CD4-positive, alpha-beta T cell treated with Interleukin-6 at 100 ng/mL for 8 hours (primary cell): ENCODE results near the gene MAP2.

ENCODE experiments used
- DNase-seq: peaks from one replicate; pipeline ENCODE4 v3.0.0-alpha.2; 2020; ENCODE audit warnings: mixed read lengths, low spot score

The MAP2 gene, protein sequence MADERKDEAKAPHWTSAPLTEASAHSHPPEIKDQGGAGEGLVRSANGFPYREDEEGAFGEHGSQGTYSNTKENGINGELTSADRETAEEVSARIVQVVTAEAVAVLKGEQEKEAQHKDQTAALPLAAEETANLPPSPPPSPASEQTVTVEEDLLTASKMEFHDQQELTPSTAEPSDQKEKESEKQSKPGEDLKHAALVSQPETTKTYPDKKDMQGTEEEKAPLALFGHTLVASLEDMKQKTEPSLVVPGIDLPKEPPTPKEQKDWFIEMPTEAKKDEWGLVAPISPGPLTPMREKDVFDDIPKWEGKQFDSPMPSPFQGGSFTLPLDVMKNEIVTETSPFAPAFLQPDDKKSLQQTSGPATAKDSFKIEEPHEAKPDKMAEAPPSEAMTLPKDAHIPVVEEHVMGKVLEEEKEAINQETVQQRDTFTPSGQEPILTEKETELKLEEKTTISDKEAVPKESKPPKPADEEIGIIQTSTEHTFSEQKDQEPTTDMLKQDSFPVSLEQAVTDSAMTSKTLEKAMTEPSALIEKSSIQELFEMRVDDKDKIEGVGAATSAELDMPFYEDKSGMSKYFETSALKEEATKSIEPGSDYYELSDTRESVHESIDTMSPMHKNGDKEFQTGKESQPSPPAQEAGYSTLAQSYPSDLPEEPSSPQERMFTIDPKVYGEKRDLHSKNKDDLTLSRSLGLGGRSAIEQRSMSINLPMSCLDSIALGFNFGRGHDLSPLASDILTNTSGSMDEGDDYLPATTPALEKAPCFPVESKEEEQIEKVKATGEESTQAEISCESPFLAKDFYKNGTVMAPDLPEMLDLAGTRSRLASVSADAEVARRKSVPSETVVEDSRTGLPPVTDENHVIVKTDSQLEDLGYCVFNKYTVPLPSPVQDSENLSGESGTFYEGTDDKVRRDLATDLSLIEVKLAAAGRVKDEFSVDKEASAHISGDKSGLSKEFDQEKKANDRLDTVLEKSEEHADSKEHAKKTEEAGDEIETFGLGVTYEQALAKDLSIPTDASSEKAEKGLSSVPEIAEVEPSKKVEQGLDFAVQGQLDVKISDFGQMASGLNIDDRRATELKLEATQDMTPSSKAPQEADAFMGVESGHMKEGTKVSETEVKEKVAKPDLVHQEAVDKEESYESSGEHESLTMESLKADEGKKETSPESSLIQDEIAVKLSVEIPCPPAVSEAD (N-terminal part only)

GRCh38 chr2:209423562-209424198 lies at the start of gene MAP2:
TSS of gene MAP2 (plus strand) at chr2:209424047. CDS start at chr2:209653171, 229,124 bp downstream.
- peak; percentile 24 for DNase-seq

DNA sequence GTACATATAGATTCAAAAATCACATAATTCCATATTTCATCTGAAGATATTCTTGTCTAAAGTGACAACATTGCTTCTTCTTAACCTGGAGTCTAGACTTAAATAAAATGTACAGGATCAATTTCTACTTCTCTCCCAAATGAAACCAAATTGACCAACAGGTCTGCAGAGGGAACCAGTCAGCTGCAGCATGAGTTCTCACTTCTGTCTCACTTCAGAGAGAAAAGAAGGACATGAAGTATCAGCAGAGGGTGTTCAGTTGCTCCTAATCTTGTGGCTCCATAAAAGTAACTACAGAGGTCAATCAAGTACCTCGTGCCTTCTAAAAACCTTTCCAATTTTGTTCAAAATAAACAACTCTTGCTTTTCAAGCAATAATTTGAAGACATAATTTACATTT lies 47.2 kb upstream of the MAP2 start:
- DNase-seq: no peak

- DNase-seq: no peak
Measured at GRCh38 chr2:209380293-209380692, 43.6 kb upstream of the MAP2 start.

- no peak for DNase-seq
Measured at GRCh38 chr2:209381091-209381490, 42.8 kb upstream of the MAP2 start.

DNA sequence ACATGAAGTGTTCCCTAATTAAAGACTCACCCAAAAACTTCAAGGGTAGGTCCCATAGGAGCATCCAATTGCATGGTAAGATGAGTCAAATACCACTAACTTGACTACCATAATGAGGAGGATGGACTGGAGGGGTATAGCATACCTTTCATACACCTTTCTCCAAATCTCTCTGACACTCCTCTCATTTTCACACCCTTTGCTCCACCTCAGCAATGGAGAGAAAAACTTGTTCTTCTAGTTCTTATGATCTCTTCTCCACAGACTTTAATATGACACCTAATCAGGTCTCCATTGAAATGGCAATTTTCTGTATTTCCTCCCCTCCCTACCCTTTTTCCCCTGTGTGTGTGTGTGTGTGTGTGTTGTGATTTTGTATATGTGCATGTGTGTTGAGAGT lies 41.1 kb upstream of the MAP2 start:
- DNase-seq: no peak

DNA sequence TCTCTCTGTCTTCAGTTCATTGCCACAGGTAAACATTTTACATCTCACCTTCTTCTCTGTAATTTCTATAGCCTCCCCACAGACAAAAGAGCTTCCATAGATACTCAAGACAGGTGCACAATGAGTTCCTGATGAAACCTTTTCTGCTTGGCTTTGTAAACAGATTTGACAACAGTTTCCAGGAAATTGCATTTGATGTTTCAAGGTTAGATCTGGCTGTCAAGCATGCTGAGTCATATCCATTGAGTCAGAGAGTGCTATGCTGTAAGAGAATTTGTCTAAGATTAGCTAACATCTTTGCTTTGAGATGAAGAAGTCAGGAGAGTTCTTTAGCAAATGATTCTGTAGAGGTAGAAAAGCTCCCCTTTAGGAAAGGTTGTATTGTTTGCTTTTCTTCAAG lies 40.6 kb upstream of the MAP2 start:
- no peak for DNase-seq

DNA sequence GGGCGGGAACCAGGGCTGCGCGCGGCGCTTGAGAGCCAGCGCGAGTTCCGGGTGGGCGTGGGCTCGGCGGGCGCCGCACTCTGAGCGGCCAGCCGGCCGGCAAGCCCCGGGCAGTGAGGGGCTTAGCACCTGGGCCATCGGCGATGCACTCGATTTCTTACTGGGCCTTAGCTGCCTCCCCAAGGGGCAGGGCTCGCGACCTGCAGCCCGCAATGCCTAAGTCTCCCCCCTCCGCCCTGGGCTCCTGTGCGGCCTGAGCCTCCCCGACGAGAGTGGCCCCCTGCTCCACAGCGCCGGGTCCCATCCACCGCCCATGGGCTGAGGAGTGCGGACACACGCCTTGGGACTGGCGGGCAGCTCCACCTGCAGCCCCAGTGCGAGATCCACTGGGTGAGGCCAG lies 36.5 kb upstream of the MAP2 start:
- DNase-seq: no peak

- no peak for DNase-seq
Measured at GRCh38 chr2:209388446-209389037, 35.3 kb upstream of the MAP2 start.

DNA sequence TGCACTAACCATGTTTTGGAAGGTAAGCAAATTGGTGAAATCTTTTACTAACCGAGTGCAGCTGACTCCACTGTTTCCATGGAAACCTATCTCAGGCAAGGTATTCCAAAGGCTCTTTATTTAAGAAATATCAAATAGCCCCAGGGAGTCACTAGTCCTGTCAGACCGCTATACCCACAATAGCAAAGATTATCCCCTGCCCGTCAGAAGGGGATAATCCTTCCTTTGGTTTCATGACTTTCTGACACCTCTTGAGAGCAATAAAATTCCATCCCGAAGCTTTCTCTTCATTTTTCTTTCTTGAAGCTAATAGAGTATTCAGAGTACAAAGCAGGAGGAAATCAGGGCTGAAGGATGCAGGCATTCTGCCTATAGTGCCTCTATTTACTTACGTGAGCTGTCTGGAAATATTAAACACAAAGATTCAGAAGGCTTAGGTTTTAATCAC lies 34.7 kb upstream of the MAP2 start:
- DNase-seq: no peak

DNA sequence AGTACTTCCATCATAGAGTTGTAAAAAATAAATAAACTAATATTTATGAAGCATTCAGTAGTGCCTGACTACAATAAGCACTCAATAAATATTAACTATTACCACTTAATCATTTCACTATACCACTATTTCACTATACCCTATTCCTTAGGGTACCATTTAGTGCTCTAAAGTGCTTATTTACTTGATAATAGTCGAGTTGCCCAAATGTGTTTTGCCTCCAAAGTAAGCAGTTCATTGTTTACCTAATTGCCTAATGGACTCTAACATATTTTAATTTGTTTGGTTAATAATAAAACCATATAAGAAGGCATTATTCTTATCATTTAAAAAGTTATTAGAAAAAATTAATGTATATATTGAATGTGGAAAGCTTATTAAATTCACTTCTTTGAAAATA lies 33.0 kb upstream of the MAP2 start:
- DNase-seq: no peak

DNA sequence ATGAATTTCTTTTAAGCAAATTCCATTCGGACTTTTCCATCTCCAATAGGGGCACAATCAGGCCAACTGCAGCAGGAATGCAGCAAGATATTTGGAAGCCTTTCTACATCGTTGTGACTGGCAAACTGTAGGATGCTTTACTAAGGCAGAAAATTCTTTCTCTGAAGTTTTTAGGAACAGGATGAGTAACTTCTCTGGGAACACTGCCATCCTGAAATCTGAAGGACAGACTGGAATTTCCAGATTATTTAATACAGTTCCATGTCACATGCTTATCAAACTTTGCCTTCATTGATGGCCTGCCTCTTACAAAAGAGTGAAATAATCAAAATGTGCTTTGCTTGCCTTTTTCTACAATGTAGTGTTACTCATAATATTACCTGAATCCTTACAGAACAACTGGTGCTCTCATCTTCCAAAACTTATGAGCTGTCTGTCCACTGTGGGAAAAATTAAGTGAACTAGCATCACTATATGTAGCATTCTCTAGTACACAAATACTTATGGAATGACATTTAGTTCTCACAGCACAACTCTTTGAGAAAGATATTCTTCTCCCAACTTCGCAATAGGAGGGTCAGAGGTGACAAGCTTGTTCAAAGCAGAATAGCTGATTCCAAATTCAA lies 32.0 kb upstream of the MAP2 start:
- no peak for DNase-seq

DNA sequence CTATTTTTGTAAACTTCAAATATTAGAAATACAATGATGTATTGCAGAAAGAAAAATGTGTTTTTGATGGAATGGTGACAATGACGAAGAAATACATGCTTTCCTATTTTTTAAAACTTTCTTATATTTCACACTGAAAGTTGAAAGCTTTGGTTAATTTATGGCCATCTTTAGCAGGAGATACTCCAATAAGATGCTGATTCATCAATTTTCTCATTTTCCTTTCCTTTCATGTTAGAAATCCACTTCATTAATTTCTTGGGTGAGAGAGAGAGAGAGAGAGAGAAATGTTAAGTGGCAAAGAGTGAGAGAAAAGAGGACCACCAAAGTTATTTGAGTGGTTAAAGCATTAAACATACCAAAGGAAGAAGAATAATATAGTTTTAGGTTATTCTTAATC lies 28.6 kb upstream of the MAP2 start:
- no peak for DNase-seq

- no peak for DNase-seq
Measured at GRCh38 chr2:209395652-209396051, 28.2 kb upstream of the MAP2 start.

- DNase-seq: no peak
Measured at GRCh38 chr2:209398463-209398862, 25.4 kb upstream of the MAP2 start.

DNA sequence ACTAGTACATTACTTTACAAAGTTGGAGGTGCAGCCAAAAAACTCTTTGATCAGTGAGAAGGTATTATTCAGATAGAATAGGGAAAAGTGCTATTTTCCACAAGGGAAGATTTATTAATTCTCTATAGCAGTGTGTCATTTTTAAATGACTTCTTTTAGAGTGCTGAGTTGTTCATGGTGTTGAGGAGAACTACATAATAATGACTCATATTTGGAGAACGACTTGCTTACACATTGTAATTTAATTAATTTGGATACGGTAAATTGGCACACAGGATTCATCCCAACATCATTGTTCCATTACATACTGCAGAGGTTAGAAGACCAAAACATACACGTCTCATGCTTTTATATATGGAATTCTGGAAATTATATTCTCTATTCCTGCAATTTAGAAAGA lies 22.1 kb upstream of the MAP2 start:
- no peak for DNase-seq

- DNase-seq: no peak
Measured at GRCh38 chr2:209411296-209411695, 12.6 kb upstream of the MAP2 start.

DNA sequence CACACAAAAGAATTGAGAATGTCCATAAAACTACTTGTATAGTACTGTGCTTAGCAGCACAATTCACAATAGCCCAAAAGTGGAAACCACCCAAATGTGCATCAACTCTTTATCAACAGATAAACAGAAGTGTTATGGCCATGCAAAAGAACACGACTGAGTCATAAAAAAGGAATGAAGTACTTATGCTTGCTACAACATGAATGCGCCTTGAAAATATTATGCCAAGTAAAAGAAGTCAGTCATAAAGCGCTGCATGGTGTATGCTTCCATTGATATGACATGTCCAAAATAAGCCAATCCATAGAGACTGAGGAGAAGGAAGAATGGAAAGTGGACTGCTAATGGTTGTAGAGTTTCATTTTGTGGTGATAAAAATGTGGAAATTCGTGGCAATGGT lies 12.1 kb upstream of the MAP2 start:
- no peak for DNase-seq

DNA sequence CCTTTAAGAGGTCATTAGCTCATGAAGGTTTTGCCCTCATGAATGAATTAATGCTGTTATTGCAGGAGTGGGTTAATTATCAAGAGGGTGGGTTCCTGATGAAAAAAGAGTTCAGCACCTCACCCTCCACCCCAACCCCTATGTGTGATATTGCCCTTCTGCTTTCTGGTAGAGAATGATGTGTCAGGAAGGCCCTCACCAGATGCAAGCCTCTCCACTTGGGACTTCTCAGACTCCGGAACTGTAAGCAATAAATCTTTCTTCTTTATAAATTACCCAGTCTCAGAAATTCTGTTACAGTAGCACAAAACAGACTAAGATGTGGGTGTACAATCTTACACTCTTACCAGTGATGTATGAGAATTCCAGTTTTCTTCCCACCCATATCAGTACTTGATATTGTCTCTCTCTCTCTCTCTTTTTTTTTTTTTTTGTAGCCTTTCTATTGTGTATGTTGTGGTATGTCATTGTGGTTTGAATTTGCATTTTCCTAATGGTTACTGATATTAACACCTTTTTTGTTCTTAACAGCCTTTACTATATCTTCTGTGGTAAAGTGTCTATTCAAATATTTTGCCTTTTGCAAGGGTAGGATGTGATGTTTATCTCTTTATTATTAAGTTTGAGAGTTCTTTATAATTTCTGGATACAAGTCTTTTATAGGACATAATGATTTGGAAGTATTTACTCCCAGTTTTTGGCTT lies 10.4 kb upstream of the MAP2 start:
- no peak for DNase-seq

DNA sequence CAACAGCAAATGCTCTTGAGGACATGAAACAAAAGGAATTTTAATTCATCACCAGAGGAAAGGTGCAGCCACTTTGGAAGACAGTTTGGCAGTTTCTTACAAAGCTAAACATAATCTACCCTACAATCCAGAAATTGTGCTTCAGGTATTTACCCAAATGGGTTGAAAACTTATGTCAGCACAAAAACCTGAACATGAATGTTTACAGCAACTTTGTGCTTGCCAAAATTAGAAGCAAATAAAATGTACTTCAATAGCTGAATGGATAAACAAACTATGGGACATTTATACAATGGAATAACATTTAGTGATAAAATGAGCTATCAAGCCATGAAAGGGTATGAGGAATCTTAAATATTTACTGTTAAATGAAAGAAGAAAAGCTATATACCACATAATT lies 6.9 kb upstream of the MAP2 start:
- no peak for DNase-seq

DNA sequence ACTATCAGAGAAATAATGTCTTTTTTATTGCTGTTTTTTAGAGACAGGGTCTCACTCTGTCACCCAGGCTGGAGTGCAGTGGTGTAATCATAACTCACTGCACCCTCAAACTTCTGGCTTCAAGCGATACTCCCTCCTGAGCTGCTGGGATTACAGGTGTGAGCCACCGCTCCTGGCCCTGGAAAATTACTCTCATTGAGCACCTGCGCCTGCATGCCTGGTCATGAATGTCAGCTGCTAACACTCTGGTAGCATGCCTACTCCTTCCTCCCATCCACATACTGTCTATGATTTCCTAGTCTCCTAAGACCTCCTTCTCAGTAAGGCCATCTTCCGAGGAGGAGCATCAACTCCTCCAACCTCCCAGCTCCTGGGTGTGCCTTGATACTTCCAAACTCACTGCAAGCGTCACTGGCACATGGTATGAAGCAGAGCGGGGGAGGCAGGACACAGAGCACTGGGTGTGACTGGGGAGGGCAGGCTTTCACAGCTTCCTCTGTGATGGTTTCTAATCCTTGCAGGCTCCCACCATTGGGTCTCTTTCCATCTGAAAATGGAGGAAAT lies 1.6 kb upstream of the MAP2 start:
- DNase-seq: no peak
